GM23248 (cell line): Measurements from ENCODE around the gene FNDC11. TPM values are rescaled to one million over a fixed set of nuclear protein-coding genes. Genes with fewer than 3 reads are reported as not detected.

Source experiments
- DNase-seq: peaks from one replicate; pipeline ENCODE4 v3.0.0-alpha.2; 2015
- H2AFZ ChIP-seq: fragments of 200-600 bp; sonication (generic); 2 replicates; pipeline ENCODE4 v1.6.1; 2016; ENCODE audit warnings: antibody characterized with exemption
- H3F3A ChIP-seq: fragments of 200-600 bp; sonication (generic); 2 replicates; pipeline ENCODE4 v1.6.1; 2016; ENCODE audit warnings: mild to moderate bottlenecking, antibody characterized with exemption, mixed run types; ENCODE audit not compliant: insufficient read depth
- H3K27ac ChIP-seq: fragments of 200-600 bp; sonication (generic); 2 replicates; pipeline ENCODE4 v1.5.1; 2016; ENCODE audit warnings: mild to moderate bottlenecking
- H3K27me3 ChIP-seq: fragments of 200-600 bp; sonication (generic); replicated peaks from 2 replicates; pipeline ENCODE4 v1.6.1; 2016; ENCODE audit warnings: mild to moderate bottlenecking; ENCODE audit not compliant: insufficient read depth
- H3K36me3 ChIP-seq: fragments of 200-600 bp; sonication (generic); 2 replicates; pipeline ENCODE4 v1.6.1; 2016; ENCODE audit warnings: low read depth, mild to moderate bottlenecking
- H3K4me1 ChIP-seq: fragments of 200-600 bp; sonication (generic); 2 replicates; pipeline ENCODE4 v1.6.1; 2016; ENCODE audit warnings: mild to moderate bottlenecking; ENCODE audit not compliant: insufficient read depth
- H3K4me2 ChIP-seq: fragments of 200-600 bp; sonication (generic); one replicate; pipeline ENCODE4 v1.6.1; 2016; ENCODE audit warnings: mild to moderate bottlenecking; ENCODE audit not compliant: unreplicated experiment
- H3K4me3 ChIP-seq: fragments of 200-600 bp; sonication (generic); 2 replicates; pipeline ENCODE4 v1.5.1; 2016; ENCODE audit warnings: mild to moderate bottlenecking
- H3K79me2 ChIP-seq: fragments of 200-600 bp; sonication (generic); 2 replicates; pipeline ENCODE4 v1.6.1; 2016; ENCODE audit warnings: mild to moderate bottlenecking; ENCODE audit not compliant: insufficient read depth
- H3K9ac ChIP-seq: fragments of 200-600 bp; sonication (generic); 2 replicates; pipeline ENCODE4 v1.6.1; 2016; ENCODE audit warnings: mild to moderate bottlenecking
- H3K9me2 ChIP-seq: fragments of 200-600 bp; sonication (generic); 2 replicates; pipeline ENCODE4 v1.6.1; 2016; ENCODE audit warnings: mixed run types, mild to moderate bottlenecking, moderate library complexity; ENCODE audit not compliant: insufficient read depth
- H3K9me3 ChIP-seq: fragments of 200-600 bp; sonication (generic); one replicate; pipeline ENCODE4 v1.6.1; 2017; ENCODE audit warnings: low read depth
- H4K20me1 ChIP-seq: fragments of 200-600 bp; sonication (generic); 2 replicates; pipeline ENCODE4 v1.6.0; 2016; ENCODE audit not compliant: insufficient read depth
- EZH2 ChIP-seq: fragments of 200-600 bp; sonication (generic); IDR thresholded peaks from 2 replicates; pipeline ENCODE4 v1.6.1; 2018; ENCODE audit warnings: antibody characterized with exemption, mild to moderate bottlenecking; ENCODE audit not compliant: insufficient read depth, poor library complexity, severe bottlenecking
- EZH2phosphoT487 ChIP-seq: fragments of 200-600 bp; sonication (generic); IDR thresholded peaks from 2 replicates; pipeline ENCODE4 v1.6.1; 2018; ENCODE audit warnings: antibody characterized with exemption, moderate library complexity, mild to moderate bottlenecking, low read depth; ENCODE audit not compliant: insufficient read depth
- WGBS, 2 experiments: methylation state at CpG; one replicate each; pipeline ENCODE4 v1.1.6; 2015 to 2017; ENCODE audit warnings: low lambda C conversion rate in 2 of 2, low coverage in 1 of 2; ENCODE audit errors: missing lambda C conversion rate in 2 of 2; 5-methylcytosine and 5-hydroxymethylcytosine counted together
- in situ Hi-C: fragments of 300-500 bp; cut with MboI; formaldehyde crosslinking; loops from 2 replicates; pipeline ENCODE4 v1.15.0; 2020
- polyA plus RNA-seq: library from polyadenylated mRNA; unstranded; fragments of >200 nt; fragmentation: Nextera tagmentation; extraction: Ambion mirVana; gene quantifications from 2 replicates; pipeline ENCODE4 v1.2.1, GENCODE V29; 2016
- total RNA-seq: library from RNA; depleted of rRNA; stranded (reverse); fragments of >200 nt; shearing (Covaris generic); gene quantifications from 2 replicates; pipeline ENCODE4 v1.2.3, GENCODE V29; 2014

Gene FNDC11
- total and polyA plus RNA-seq, 2 experiments from 2014 or later: 0.15 to 0.65 TPM

DNA sequence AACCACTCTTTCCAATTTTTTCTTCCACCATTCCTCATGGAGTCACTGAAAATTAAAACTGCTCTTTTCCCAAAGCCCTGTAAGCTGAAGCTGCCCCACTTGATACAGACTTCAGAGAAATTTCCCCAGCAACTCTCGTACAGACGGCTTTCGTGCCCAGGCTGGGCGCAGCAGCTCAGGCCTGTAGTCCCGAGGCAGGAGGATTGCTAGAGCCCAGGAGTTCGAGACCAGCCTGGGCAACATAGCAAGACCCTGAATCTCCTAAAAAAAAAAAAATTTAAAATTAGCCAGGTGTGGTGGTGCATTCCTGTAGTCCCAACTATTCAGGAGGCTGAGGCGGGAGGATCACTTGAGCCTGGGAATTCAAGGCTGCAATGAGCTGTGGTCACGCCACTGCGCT, 26.8 kb upstream of the FNDC11 start:
- H3K4me1 ChIP-seq: no peaks in the 10 kb centered on the region
- in situ Hi-C loops: no loop called here
- peaks cover under 1% of the 10 kb centered on the region; the same call in 1 of the 2 replicates for H4K20me1 ChIP-seq
- 0 out of 2 replicates have a peak, but pooled peaks cover 4% of the 10 kb centered on the region for H3K36me3 ChIP-seq
- H3K79me2 ChIP-seq: no peaks in the 10 kb centered on the region
- no peaks in the 10 kb centered on the region for H3K9me3 ChIP-seq
- H3K9ac ChIP-seq: no peak overlapping the region
- no peak overlapping the region for H3K4me3 ChIP-seq
- TF ChIP-seq EZH2 (no peak), EZH2phosphoT487 (no peak)
- H3K27me3 ChIP-seq: no peaks in the 10 kb centered on the region
- H3F3A ChIP-seq: peaks cover 45% of the 10 kb centered on the region
- WGBS, 2 experiments: 66 to 69% methylated on average over 9 of the region's 9 CpGs
- H3K27ac ChIP-seq: no peak overlapping the region
- H3K4me2 ChIP-seq: no peak overlapping the region
- DNase-seq: no peak
- H2AFZ ChIP-seq: no peak overlapping the region
- no peaks in the 10 kb centered on the region for H3K9me2 ChIP-seq

DNA sequence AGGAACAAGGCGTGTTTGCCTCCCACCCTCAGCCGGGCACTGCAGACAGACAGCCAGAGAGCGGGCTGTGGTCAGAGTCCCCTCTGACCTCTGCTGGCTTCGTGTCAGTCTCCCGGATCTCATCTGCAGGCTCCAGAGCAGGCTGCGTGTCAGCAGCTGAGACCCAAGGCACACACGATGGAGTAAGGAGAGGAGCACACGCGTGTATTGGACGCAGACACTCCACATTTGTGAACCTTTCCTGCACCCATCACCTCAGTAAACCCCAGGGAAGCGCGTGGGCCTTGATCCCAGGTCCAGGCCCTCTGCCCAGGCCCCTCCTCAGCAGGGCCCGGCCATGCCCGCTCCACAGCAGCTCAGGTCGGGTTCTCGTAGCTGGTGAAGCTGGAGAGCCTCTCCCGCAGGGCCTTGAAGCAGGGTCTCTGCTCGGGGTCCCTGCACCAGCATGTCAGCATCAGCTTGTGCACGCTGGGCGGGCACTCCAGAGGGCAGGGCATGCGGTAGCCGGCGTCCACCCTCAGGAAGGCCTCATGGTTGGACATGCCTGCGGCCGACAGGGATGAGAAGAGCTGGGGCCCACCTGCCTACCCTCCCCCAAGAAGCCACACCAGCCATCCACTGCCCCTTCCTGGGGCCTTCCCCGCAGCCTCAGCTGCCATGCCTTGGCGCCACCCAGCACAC, 24.6 kb upstream of the FNDC11 start:
- no peaks in the 10 kb centered on the region for H3K79me2 ChIP-seq
- H3K4me3 ChIP-seq: no peak overlapping the region
- H3K27me3 ChIP-seq: no peaks in the 10 kb centered on the region
- 72% methylated on average over 25 to 26 of the region's 27 CpGs for WGBS, 2 experiments
- no peaks in the 10 kb centered on the region for H3K4me1 ChIP-seq
- TF ChIP-seq EZH2phosphoT487: no peak
- TF ChIP-seq EZH2: no peak
- H3K4me2 ChIP-seq: no peak overlapping the region
- no peaks in the 10 kb centered on the region for H3K36me3 ChIP-seq
- peaks cover 36% of the 10 kb centered on the region for H3F3A ChIP-seq
- no peaks in the 10 kb centered on the region for H4K20me1 ChIP-seq
- no peak overlapping the region for H3K27ac ChIP-seq
- H2AFZ ChIP-seq: no peak overlapping the region
- no peak overlapping the region for H3K9ac ChIP-seq
- in situ Hi-C loops: no loop called here
- no peak for DNase-seq
- H3K9me3 ChIP-seq: no peaks in the 10 kb centered on the region
- no peaks in the 10 kb centered on the region for H3K9me2 ChIP-seq

DNA sequence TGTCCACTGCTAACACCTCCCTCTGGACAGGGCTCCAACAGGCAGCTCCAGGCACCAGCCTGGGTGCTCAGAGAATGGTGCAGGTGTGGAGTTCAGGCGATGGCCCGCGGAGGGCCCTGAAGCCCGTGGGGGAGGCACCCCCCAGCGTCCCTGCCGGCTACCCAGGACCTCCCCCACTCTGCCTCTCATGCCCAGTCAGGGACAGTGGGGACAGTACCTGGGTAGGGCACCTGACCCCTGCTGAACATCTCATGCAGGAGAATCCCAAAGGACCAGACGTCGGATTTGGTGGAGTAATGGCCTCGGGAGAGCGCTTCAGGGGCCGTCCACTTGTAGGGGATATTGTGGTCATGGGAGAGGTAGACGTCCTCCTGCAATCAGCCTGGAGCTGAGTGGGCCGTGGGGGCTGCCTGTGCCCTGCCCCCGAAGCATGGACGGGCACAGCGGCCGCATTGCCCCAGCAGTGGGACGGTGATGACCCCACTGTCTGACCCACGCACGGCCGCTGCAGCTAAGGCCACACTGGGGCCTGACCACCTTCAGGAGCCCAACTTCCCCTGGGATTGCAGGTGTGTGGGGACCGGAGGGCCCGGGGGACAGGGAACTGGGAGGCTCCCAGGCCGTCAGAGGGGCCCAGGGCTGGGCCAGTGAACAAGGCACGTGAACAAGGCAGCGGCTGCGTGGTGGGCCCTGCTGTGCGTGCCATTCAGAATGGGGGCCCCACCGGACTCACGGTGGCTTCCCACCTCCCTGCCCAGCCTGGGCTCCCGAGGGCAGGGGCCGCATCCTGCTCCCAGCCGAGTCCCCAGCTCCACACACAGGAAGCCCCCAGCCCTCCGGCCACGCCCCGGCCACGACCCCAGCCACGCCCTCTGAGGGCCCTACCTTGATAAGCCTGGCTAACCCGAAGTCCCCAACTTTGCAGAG, 23.8 kb upstream of the FNDC11 start:
- in situ Hi-C loops: no loop called here
- H3K4me2 ChIP-seq: no peak overlapping the region
- H3K27me3 ChIP-seq: no peaks in the 10 kb centered on the region
- H3K79me2 ChIP-seq: no peaks in the 10 kb centered on the region
- H3K27ac ChIP-seq: no peak overlapping the region
- no peak overlapping the region for H3K4me3 ChIP-seq
- no peaks in the 10 kb centered on the region for H3K9me3 ChIP-seq
- no peaks in the 10 kb centered on the region for H3K4me1 ChIP-seq
- H2AFZ ChIP-seq: no peak overlapping the region
- H4K20me1 ChIP-seq: no peaks in the 10 kb centered on the region
- no peak for TF ChIP-seq EZH2phosphoT487
- no peak for TF ChIP-seq EZH2
- no peak overlapping the region for H3K9ac ChIP-seq
- WGBS, 2 experiments: 68 to 77% methylated on average over 27 to 38 of the region's 39 CpGs
- H3K9me2 ChIP-seq: no peaks in the 10 kb centered on the region
- DNase-seq: no peak
- peaks cover 28% of the 10 kb centered on the region for H3F3A ChIP-seq
- no peaks in the 10 kb centered on the region for H3K36me3 ChIP-seq

DNA sequence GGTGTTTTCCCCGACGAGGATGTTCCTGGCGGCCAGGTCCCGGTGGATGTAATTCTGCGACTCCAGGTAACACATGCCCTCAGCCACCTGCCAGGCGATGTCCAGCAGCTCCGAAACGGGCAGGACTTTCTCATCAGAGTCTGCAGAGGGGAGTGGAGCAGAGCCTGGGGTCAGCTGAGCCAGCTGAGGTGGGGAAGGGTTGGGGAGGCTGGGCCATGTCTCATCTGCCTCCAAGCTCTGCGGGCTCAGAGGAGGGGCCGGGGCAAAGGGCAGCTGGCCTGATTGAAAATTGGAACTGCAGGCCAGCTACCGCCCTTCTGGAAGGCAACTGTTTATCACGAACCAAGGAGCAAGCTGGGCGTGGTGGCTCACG, 23.2 kb upstream of the FNDC11 start:
- H3K9ac ChIP-seq: no peak overlapping the region
- no peak for DNase-seq
- no peaks in the 10 kb centered on the region for H3K9me2 ChIP-seq
- H3K27me3 ChIP-seq: no peaks in the 10 kb centered on the region
- H3K9me3 ChIP-seq: no peaks in the 10 kb centered on the region
- no peak overlapping the region for H3K4me3 ChIP-seq
- H3K27ac ChIP-seq: no peak overlapping the region
- in situ Hi-C loops: no loop called here
- TF ChIP-seq EZH2phosphoT487 (no peak), EZH2 (no peak)
- no peak overlapping the region for H3K4me2 ChIP-seq
- H4K20me1 ChIP-seq: no peaks in the 10 kb centered on the region
- no peak overlapping the region for H2AFZ ChIP-seq
- peaks cover 24% of the 10 kb centered on the region for H3F3A ChIP-seq
- H3K79me2 ChIP-seq: no peaks in the 10 kb centered on the region
- no peaks in the 10 kb centered on the region for H3K4me1 ChIP-seq
- no peaks in the 10 kb centered on the region for H3K36me3 ChIP-seq
- 64 to 66% methylated on average over 14 of the region's 14 CpGs for WGBS, 2 experiments
